ENCODE data around the gene DPYD.

Gene DPYD

GRCh38 chr1:97841338-97841737, 79.5 kb downstream of the DPYD start:
- H3K4me3 ChIP-seq (ENCODE audit: low read depth, low read length), result no peak overlapping the region
- TF ChIP-seq, protein P1, sequence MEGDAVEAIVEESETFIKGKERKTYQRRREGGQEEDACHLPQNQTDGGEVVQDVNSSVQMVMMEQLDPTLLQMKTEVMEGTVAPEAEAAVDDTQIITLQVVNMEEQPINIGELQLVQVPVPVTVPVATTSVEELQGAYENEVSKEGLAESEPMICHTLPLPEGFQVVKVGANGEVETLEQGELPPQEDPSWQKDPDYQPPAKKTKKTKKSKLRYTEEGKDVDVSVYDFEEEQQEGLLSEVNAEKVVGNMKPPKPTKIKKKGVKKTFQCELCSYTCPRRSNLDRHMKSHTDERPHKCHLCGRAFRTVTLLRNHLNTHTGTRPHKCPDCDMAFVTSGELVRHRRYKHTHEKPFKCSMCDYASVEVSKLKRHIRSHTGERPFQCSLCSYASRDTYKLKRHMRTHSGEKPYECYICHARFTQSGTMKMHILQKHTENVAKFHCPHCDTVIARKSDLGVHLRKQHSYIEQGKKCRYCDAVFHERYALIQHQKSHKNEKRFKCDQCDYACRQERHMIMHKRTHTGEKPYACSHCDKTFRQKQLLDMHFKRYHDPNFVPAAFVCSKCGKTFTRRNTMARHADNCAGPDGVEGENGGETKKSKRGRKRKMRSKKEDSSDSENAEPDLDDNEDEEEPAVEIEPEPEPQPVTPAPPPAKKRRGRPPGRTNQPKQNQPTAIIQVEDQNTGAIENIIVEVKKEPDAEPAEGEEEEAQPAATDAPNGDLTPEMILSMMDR (IDR thresholded peaks at IDR 0.05; ENCODE audit: insufficient read depth, low read length, missing control alignments), result no peak
- CTCF ChIA-PET, result no interaction called here
- no peak for DNase-seq (ENCODE audit: low read depth, low spot score)
- POLR2A ChIA-PET, result no interaction called here

- no peak for DNase-seq (ENCODE audit: low read depth, low spot score)
- TF ChIP-seq, protein P1 (IDR thresholded peaks at IDR 0.05; ENCODE audit: insufficient read depth, low read length, missing control alignments), result no peak
- ChIA-PET POLR2A (no interaction called here), CTCF (no interaction called here)
- H3K4me3 ChIP-seq (ENCODE audit: low read depth, low read length), result no peak overlapping the region
These were observed 83.7 kb downstream of the DPYD start for GRCh38 chr1:97837161-97837560.

- ChIA-PET CTCF (interaction anchor here (1.1 to 1.2 kb wide), 2 partner anchors 15 to 216 kb away, joined by 3 to 6 read pairs; no protein-coding TSS in a partner anchor), POLR2A (no interaction called here)
- no peak for DNase-seq (ENCODE audit: low read depth, low spot score)
- no peak overlapping the region for H3K4me3 ChIP-seq (ENCODE audit: low read depth, low read length)
- TF ChIP-seq, protein P1 (IDR thresholded peaks at IDR 0.05; ENCODE audit: insufficient read depth, low read length, missing control alignments), result no peak
These were observed 85.9 kb downstream of the DPYD start for GRCh38 chr1:97834899-97835298.

- no peak for DNase-seq (ENCODE audit: low read depth, low spot score)
- TF ChIP-seq, protein P1 (IDR thresholded peaks at IDR 0.05; ENCODE audit: insufficient read depth, low read length, missing control alignments), result no peak
- ChIA-PET CTCF (interaction anchor here (1.2 kb wide), 1 partner anchor 14 kb away, joined by 3 read pairs; no protein-coding TSS in a partner anchor), POLR2A (no interaction called here)
- H3K4me3 ChIP-seq (ENCODE audit: low read depth, low read length), result no peak overlapping the region
These were observed 87.0 kb downstream of the DPYD start for GRCh38 chr1:97833881-97834280.

GRCh38 chr1:97832481-97832880, 88.4 kb downstream of the DPYD start:
- ChIA-PET POLR2A (no interaction called here), CTCF (interaction anchor here (1.2 kb wide), 1 partner anchor 13 kb away, joined by 4 read pairs; no protein-coding TSS in a partner anchor)
- H3K4me3 ChIP-seq (ENCODE audit: low read depth, low read length), result no peak overlapping the region
- TF ChIP-seq, protein P1 (IDR thresholded peaks at IDR 0.05; ENCODE audit: insufficient read depth, low read length, missing control alignments), result no peak
- no peak for DNase-seq (ENCODE audit: low read depth, low spot score)

DNA sequence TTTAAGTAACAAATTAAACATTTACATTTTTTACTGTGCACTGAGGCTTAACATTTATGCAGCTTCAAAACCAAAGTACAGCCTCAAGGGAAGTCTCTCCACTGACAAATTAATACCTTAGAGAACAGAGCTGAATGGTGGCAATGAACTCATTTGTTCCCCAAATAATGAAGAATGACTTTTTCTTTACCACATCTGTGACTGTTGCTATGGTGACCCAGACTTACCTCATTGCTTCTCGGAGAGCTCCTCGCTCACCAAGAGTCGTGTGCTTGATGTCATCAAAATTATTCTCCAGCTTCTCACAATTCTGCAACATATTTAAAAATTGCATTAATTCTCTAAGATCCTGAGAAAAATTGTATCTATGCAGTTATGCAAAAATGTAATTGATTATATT, 92.9 kb downstream of the DPYD start:
- H3K4me3 ChIP-seq (ENCODE audit: low read depth, low read length), result no peak overlapping the region
- POLR2A ChIA-PET, result no interaction called here
- no peak for DNase-seq (ENCODE audit: low read depth, low spot score)
- TF ChIP-seq, protein P1 (IDR thresholded peaks at IDR 0.05; ENCODE audit: insufficient read depth, low read length, missing control alignments), result no peak
- CTCF ChIA-PET, result interaction anchor here (0.6 to 1.2 kb wide), 4 partner anchors 8 to 584 kb away, joined by 3 to 4 read pairs (median 3); no protein-coding TSS in a partner anchor

All from AG04449 (cell line).